LNCAP (cell line): Measurements from ENCODE around the gene SLU7.

Source experiments
- TF ChIP-seq, protein P1 (sequence below): fragments of 450-650 bp; IDR thresholded peaks from 2 replicates; pipeline ENCODE4 v1.5.1; 2017; ENCODE audit warnings: mild to moderate bottlenecking

Gene SLU7

DNA sequence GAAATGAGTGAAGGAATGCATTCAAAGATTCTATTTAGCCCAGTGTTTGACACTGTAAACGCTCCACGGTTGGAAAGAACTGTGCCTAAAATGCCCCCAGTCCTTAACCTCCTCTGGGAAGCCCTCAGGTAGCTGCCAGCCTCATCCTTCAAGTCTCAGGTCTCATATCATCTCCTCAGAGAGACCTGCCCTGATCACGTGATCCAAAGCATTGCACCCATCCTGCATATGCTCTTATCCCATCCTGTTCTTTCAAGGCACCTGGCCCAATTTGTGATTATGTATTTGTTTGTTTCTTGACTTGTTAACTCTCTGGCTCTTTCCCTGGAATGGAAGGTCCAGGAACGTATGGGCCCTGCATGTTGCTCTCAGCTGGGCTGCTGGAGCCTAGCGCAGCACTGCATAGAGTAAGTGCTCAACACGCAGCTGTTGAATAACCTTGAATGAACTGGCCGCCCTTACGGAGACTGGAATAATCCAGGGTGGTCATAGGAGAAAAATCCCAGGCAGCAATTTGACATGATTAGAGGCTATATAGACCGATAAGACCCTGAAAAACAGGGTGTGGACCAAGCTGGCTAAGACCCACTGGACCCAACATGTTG lies 57.2 kb downstream of the SLU7 start:
- TF ChIP-seq, protein P1, sequence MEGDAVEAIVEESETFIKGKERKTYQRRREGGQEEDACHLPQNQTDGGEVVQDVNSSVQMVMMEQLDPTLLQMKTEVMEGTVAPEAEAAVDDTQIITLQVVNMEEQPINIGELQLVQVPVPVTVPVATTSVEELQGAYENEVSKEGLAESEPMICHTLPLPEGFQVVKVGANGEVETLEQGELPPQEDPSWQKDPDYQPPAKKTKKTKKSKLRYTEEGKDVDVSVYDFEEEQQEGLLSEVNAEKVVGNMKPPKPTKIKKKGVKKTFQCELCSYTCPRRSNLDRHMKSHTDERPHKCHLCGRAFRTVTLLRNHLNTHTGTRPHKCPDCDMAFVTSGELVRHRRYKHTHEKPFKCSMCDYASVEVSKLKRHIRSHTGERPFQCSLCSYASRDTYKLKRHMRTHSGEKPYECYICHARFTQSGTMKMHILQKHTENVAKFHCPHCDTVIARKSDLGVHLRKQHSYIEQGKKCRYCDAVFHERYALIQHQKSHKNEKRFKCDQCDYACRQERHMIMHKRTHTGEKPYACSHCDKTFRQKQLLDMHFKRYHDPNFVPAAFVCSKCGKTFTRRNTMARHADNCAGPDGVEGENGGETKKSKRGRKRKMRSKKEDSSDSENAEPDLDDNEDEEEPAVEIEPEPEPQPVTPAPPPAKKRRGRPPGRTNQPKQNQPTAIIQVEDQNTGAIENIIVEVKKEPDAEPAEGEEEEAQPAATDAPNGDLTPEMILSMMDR: no peak

DNA sequence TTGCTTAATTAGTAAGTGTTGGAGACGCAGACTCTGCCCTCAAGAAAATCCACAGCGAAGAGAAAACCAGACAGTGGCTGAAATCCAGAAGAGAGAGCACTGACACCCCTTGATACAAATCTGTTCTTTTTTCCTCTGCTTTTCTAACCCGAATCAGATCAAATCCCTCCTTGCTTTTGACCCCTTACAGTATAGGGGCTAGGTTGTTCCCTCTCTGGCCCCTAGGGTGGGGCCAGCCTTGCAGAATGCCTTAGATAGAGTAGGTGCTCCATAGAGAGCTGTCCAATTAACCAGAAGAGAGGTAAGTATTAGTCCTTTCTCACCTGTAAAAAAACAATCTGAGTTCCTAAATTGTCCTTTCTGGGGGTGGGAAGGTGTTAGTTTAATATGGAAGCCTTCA lies 58.6 kb downstream of the SLU7 start:
- TF ChIP-seq, protein P1: no peak

DNA sequence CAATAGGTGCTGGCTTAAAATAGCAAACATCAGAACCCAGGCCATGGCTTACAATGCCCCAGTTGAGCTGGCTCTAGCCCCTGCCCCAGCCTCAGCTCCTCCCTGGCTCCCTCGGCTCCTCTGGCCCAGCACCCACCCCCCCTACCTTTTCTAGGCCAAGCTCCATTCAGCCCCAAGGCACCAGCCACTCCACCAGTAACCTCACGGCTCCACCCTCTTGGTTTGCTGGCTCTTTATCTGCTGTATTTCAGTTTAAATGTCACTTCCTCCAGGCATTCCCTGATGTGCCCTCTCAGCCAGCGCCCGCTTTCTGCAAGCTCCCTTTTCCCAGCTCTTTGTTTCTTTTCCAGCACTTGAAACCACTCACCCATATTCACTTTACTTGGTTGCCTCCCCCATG lies 59.1 kb downstream of the SLU7 start:
- TF ChIP-seq, protein P1: no peak

DNA sequence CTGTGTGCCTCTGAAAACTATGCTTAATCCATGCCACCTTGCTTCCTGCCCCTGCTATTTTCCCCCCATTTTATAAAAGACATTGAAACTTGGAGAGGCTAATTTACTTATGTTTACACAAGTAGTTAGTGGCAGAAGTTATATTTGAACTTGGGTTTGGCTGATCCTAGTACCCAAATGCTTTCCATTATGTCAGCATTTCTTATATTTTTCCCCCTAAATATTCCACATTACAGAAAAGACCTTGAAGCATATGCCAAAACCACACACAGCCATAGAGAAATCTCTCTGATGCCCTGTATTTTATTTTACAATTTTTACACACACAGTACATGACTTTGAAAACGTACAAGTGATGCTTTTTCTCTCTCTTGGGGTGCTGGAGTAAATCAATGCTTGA lies 59.6 kb downstream of the SLU7 start:
- TF ChIP-seq, protein P1: no peak

DNA sequence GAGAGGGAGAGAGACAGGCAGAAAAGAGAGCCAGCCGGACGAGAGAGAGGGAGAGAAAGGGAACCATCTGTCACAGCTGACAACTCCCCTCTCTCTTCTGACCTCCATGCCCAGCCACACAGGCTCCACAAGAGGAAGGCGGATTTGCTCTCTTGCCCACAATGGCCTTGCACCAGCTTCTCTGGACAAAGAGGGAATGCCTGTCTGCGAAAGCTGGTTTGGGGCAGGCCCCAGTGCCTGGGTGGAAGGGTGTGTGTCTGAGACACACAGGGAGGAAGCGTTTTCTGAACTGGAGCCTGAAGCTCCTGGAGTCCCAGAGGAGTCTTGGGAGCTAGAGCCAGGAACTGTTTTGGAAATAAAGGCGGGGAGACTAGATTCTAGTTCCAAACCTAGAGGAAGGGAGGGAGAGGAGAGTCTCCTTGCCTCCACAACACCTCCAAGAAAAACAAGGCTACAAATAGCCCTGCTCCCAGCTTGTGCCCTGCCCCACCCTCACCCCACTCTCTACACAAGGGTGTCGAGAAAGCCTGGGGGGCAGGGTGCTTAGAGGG lies 60.9 kb downstream of the SLU7 start:
- TF ChIP-seq, protein P1: no peak

DNA sequence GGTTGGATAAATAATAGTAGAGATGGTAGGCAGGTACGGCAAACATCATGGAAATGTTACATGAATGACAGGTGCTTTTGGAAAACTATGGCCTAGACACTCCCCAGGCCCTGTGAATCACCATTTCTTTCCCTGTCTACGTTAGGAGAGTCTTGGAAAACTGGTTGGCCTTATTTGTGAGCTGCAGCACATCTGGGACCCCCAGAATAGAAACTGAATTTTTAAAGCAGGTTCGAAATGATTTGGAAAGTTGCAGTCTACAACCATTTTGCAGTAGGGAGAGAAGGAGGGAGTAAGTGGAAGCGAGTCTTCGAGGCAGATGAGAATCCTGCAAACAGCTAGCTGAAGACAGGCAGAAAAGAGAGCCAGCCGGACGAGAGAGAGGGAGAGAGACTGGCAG lies 61.5 kb downstream of the SLU7 start:
- TF ChIP-seq, protein P1: no peak

DNA sequence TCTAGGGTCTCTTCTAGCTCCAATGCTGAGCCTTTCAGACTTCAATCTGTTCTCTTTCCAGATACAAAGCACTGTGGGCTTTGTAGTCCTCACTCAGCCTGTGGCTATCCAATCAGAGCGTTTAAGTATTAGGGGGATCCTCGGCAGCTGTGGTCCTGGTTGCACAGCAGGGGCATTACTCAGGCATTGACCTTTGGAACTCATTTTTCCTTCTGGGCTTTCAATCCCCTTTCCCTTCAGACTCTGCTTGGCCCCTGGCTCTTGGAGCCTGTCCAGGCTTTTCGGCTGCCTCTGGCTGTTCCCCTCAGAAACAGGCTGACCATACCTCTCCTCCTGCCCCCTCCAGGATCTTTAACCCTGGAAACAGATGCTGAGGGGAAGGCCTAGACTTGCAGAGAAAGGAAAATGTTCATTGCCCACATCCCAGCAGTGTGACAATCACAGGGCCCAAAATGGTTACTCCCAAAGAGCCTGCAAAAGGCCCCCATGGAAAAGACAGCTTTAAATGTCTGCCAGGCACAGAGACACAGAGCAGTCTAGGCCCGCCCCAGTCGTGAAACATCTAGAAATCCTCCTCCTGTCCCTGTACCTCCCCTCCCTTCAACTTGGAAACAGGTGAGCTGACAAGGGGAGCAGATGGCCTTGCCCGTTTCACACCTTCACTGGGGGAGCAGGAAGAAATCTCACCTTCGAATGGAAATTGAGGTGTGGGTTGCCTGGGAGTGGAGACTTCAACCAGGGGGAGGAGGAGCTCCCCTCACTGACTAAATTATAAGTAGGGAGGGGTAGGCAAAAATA lies 62.1 kb downstream of the SLU7 start:
- TF ChIP-seq, protein P1: no peak
